A673 (cell line): ENCODE data around the gene POLK.

Experiments
- EZH2 ChIP-seq: fragments of 200-600 bp; sonication (generic); IDR thresholded peaks from 2 replicates; pipeline ENCODE4 v1.6.1; 2017; ENCODE audit warnings: borderline replicate concordance, low read depth, mild to moderate bottlenecking, mixed read lengths, antibody characterized with exemption, low read length; ENCODE audit not compliant: poor library complexity, severe bottlenecking
- TF ChIP-seq, protein P1 (sequence below): fragments of 300-800, 200-600 bp; sonication (generic); conservative IDR thresholded peaks from 2 replicates; pipeline ENCODE4 v1.5.1; 2017; ENCODE audit warnings: low read depth, mild to moderate bottlenecking, antibody characterized with exemption, low read length, moderate library complexity, mixed read lengths

DNA sequence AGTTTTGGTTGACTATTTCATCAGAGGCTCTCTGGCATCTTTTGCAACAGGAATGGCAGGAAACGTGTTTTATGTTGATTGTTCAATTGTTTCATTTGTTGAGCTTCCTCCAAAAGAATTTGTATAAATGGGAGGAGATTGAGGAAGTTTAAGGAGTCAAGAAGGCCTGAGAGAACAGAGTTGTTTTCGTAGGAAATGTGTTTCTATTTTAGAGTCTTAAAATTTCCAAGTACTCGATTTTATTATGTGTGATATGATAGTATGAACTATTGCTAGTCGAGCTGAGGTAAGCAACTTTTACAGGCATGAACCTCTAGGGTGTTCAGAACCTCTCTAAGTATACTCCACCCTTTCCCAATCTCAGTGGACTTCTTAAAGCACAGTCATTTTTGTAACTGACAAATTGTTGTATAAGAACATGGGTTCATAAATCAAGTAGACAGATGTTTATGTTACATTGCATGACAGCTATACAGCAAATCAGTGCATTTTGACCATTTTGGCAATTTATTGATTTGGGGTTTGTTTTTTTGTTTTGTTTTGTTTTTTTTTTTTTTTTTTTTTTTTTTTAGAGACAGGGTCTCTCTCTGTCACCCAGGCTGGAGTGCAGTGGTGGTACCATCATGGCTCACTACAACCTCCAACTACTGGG is 47.4 kb downstream of the POLK start:
- TF ChIP-seq, protein P1, sequence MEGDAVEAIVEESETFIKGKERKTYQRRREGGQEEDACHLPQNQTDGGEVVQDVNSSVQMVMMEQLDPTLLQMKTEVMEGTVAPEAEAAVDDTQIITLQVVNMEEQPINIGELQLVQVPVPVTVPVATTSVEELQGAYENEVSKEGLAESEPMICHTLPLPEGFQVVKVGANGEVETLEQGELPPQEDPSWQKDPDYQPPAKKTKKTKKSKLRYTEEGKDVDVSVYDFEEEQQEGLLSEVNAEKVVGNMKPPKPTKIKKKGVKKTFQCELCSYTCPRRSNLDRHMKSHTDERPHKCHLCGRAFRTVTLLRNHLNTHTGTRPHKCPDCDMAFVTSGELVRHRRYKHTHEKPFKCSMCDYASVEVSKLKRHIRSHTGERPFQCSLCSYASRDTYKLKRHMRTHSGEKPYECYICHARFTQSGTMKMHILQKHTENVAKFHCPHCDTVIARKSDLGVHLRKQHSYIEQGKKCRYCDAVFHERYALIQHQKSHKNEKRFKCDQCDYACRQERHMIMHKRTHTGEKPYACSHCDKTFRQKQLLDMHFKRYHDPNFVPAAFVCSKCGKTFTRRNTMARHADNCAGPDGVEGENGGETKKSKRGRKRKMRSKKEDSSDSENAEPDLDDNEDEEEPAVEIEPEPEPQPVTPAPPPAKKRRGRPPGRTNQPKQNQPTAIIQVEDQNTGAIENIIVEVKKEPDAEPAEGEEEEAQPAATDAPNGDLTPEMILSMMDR: no peak
- no peak for TF ChIP-seq EZH2
